ENCODE measurements around the gene SNAPC3.
"Not testable (repeated sequence)": the region's sequence is repeated elsewhere in the genome, so short reads cannot be mapped to it uniquely, and the experiment has no call there.

- TF ChIP-seq POLR2A (IDR thresholded peaks at IDR 0.05); CTCF (IDR thresholded peaks at IDR 0.05 in 4 of 5, conservative IDR thresholded peaks at IDR 0.05 in 1 of 5): not testable (repeated sequence)
These were observed 42.8 kb upstream of the SNAPC3 start for GRCh38 chr9:15379888-15380287.
